Measurements from ENCODE around the gene ENTPD2. TPM values are rescaled to one million over a fixed set of nuclear protein-coding genes. Genes with fewer than 3 reads are reported as not detected.

The ENTPD2 gene
- total and polyA plus RNA-seq, 2 donors (not counting 3 experiments of a cell fraction or from before 2014, with no cell fraction given) = not detected

DNA sequence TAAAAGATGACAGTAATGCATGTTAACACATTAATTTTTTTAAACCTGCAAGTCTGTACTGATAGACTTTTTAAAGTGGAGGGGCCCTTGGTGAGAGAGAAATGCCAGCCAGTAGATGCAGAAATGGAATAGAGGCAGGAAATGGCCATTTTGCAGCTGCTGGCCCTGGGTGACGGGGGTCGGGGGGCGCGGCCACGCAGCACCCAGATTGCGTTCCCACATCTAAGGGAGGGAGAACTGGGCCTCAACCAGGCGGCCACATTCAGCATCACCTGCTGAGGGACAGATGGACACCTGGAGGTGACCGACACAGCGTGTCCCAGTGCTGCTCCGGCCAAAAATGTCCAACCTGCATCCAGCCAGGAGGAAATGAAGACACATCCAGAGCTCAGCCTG, 51.2 kb downstream of the ENTPD2 start:
- no peaks in the 10 kb centered on the region for H3K9me3 ChIP-seq (replicated peaks; ENCODE audit: control insufficient read depth, insufficient read depth, low read length)
- H3K9ac ChIP-seq (replicated peaks; ENCODE audit: extremely low read depth, insufficient read depth, low read length) = no peak overlapping the region
- no peaks in the 10 kb centered on the region for H3K27me3 ChIP-seq (ENCODE audit: control insufficient read depth in 2 of 2, insufficient read depth in 2 of 2, low read length in 2 of 2)
- ChIA-PET CTCF (interaction anchor here (0.8 kb wide), 1 partner anchor 32 kb away, joined by 3 read pairs; no protein-coding TSS in a partner anchor), POLR2A (no interaction called here)
- H4K20me1 ChIP-seq (replicated peaks; ENCODE audit: control insufficient read depth, extremely low read depth, insufficient read depth, low read length) = no peaks in the 10 kb centered on the region
- H3K4me3 ChIP-seq (replicated peaks in 1 of 3; ENCODE audit: insufficient read depth in 1 of 3, low read depth in 1 of 3, low read length in 3 of 3) = no peak overlapping the region
- no TSS peak for BruUV-seq (replicated peaks)
- TF ChIP-seq FOS (IDR thresholded peaks at IDR 0.05; ENCODE audit: borderline replicate concordance, insufficient read depth, low read length) (no peak), GATA2 (IDR thresholded peaks at IDR 0.05; ENCODE audit: insufficient read depth, insufficient read length, low read depth, low read length) (no peak), MYC (IDR thresholded peaks at IDR 0.05; ENCODE audit: low read depth, low read length) (no peak), JUN (IDR thresholded peaks at IDR 0.05; ENCODE audit: borderline replicate concordance, insufficient read depth, insufficient read length, low read depth) (no peak), POLR2AphosphoS5 (IDR thresholded peaks at IDR 0.05; ENCODE audit: insufficient read depth, low read depth, low read length) (no peak), EZH2 (IDR thresholded peaks at IDR 0.05; ENCODE audit: borderline replicate concordance, low read depth, low read length, severe bottlenecking) (no peak), POLR2A (IDR thresholded peaks at IDR 0.05; ENCODE audit: low read depth, low read length) (no peak)
- TF ChIP-seq, protein P1, sequence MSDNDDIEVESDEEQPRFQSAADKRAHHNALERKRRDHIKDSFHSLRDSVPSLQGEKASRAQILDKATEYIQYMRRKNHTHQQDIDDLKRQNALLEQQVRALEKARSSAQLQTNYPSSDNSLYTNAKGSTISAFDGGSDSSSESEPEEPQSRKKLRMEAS (IDR thresholded peaks at IDR 0.05; ENCODE audit: insufficient read depth, insufficient read length) = no peak
- TF ChIP-seq, protein P2, sequence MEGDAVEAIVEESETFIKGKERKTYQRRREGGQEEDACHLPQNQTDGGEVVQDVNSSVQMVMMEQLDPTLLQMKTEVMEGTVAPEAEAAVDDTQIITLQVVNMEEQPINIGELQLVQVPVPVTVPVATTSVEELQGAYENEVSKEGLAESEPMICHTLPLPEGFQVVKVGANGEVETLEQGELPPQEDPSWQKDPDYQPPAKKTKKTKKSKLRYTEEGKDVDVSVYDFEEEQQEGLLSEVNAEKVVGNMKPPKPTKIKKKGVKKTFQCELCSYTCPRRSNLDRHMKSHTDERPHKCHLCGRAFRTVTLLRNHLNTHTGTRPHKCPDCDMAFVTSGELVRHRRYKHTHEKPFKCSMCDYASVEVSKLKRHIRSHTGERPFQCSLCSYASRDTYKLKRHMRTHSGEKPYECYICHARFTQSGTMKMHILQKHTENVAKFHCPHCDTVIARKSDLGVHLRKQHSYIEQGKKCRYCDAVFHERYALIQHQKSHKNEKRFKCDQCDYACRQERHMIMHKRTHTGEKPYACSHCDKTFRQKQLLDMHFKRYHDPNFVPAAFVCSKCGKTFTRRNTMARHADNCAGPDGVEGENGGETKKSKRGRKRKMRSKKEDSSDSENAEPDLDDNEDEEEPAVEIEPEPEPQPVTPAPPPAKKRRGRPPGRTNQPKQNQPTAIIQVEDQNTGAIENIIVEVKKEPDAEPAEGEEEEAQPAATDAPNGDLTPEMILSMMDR (IDR thresholded peaks at IDR 0.05; ENCODE audit: extremely low read depth in 1 of 2, insufficient read depth in 1 of 2, low read depth in 1 of 2, low read length in 2 of 2) = no peak
- no peak for DNase-seq (ENCODE audit: low read depth, low spot score)
- H3K4me1 ChIP-seq (ENCODE audit: control insufficient read depth, extremely low read depth, insufficient read depth, low read length) = peaks cover 9% of the 10 kb centered on the region
- H2AFZ ChIP-seq (ENCODE audit: low read depth, low read length) = no peak overlapping the region
- intact Hi-C loops (cut with micrococcal nuclease) (no loop called here), dilution Hi-C loops (cut with MboI; ENCODE audit: extremely low pct_ligation_motif_present, low sequenced_read_pairs) (no loop called here)
- H3K36me3 ChIP-seq (ENCODE audit: control insufficient read depth in 2 of 2, extremely low read depth in 1 of 2, insufficient read depth in 2 of 2, low read length in 2 of 2) = no peaks in the 10 kb centered on the region
- H3K27ac ChIP-seq (ENCODE audit: insufficient read depth, low read depth, low read length) = no peak overlapping the region
- no peak overlapping the region for H3K4me2 ChIP-seq (ENCODE audit: insufficient read depth, low read length)
- FAIRE-seq = no peak
- no peaks in the 10 kb centered on the region for H3K9me1 ChIP-seq (replicated peaks; ENCODE audit: control insufficient read depth, extremely low read depth, insufficient read depth, low read length)
- no peaks in the 10 kb centered on the region for H3K79me2 ChIP-seq (ENCODE audit: control insufficient read depth, insufficient read depth, low read length)
